ENCODE measurements around the gene ATAD2B. TPM values are rescaled to one million over a fixed set of nuclear protein-coding genes. Genes with fewer than 3 reads are reported as not detected.

ATAD2B gene
- total RNA-seq, 4 donors from 2014 or later: 7.3 to 18.1 (median 7.7) TPM

- no peaks in the 10 kb centered on the region for H3K9me3 ChIP-seq
- TF ChIP-seq, protein P1, sequence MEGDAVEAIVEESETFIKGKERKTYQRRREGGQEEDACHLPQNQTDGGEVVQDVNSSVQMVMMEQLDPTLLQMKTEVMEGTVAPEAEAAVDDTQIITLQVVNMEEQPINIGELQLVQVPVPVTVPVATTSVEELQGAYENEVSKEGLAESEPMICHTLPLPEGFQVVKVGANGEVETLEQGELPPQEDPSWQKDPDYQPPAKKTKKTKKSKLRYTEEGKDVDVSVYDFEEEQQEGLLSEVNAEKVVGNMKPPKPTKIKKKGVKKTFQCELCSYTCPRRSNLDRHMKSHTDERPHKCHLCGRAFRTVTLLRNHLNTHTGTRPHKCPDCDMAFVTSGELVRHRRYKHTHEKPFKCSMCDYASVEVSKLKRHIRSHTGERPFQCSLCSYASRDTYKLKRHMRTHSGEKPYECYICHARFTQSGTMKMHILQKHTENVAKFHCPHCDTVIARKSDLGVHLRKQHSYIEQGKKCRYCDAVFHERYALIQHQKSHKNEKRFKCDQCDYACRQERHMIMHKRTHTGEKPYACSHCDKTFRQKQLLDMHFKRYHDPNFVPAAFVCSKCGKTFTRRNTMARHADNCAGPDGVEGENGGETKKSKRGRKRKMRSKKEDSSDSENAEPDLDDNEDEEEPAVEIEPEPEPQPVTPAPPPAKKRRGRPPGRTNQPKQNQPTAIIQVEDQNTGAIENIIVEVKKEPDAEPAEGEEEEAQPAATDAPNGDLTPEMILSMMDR (IDR thresholded peaks at IDR 0.05 in 4 of 5, conservative IDR thresholded peaks at IDR 0.05 in 1 of 5): no peak
- TF ChIP-seq POLR2A (IDR thresholded peaks at IDR 0.05): no peak
- H3K36me3 ChIP-seq: no peaks in the 10 kb centered on the region
- peak overlapping the region in 2 of 4 donors; percentile 72 to 82 for H3K4me3 ChIP-seq
- in situ Hi-C loops (cut with MboI; ENCODE audit: low sequenced_read_pairs in 4 of 4): loop anchor here in 1 of 4 donors (25.0 kb wide), 1 partner anchor 96 kb away; the partner anchor contains the start of genes FKBP1B and WDCP
- peaks cover 38 to 41% of the 10 kb centered on the region in 2 donors for H3K4me1 ChIP-seq
- intact Hi-C loops (cut with DNase I; ENCODE audit: low total_unique reads): no loop called here
- peak overlapping the region in 3 of 4 donors; percentile 23 to 96 (median 92) for H3K27ac ChIP-seq
- H3K27me3 ChIP-seq: no peaks in the 10 kb centered on the region
- no peak for DNase-seq
- ATAC-seq: no peak
Observed at GRCh38 chr2:23941644-23942043, 14.7 kb upstream of the ATAD2B start.

- Histone ChIP-seq H3K9me3 (no peaks in the 10 kb centered on the region), H3K36me3 (no peaks in the 10 kb centered on the region), H3K27ac (peak overlapping the region; percentile 88 to 96 (median 94)), H3K4me3 (peak overlapping the region; percentile 58 to 84 (median 77)), H3K27me3 (no peaks in the 10 kb centered on the region), H3K4me1 (peaks cover 36% of the 10 kb centered on the region in 2 donors)
- ATAC-seq (peak; percentile 65 to 70), DNase-seq (peak; percentile 14 to 36)
- intact Hi-C loops (cut with DNase I; ENCODE audit: low total_unique reads) (loop anchor here (1.0 kb wide), 2 partner anchors 15 to 135 kb away; partner anchors contain the start of gene SF3B6), in situ Hi-C loops (cut with MboI; ENCODE audit: low sequenced_read_pairs in 4 of 4) (loop anchor here in 1 of 4 donors (25.0 kb wide), 1 partner anchor 96 kb away; the partner anchor contains the start of genes FKBP1B and WDCP)
- TF ChIP-seq, protein P1 (IDR thresholded peaks at IDR 0.05 in 4 of 5, conservative IDR thresholded peaks at IDR 0.05 in 1 of 5): no peak
- no peak for TF ChIP-seq POLR2A (IDR thresholded peaks at IDR 0.05)
Observed at GRCh38 chr2:23940718-23941620, 14.0 kb upstream of the ATAD2B start.

DNA sequence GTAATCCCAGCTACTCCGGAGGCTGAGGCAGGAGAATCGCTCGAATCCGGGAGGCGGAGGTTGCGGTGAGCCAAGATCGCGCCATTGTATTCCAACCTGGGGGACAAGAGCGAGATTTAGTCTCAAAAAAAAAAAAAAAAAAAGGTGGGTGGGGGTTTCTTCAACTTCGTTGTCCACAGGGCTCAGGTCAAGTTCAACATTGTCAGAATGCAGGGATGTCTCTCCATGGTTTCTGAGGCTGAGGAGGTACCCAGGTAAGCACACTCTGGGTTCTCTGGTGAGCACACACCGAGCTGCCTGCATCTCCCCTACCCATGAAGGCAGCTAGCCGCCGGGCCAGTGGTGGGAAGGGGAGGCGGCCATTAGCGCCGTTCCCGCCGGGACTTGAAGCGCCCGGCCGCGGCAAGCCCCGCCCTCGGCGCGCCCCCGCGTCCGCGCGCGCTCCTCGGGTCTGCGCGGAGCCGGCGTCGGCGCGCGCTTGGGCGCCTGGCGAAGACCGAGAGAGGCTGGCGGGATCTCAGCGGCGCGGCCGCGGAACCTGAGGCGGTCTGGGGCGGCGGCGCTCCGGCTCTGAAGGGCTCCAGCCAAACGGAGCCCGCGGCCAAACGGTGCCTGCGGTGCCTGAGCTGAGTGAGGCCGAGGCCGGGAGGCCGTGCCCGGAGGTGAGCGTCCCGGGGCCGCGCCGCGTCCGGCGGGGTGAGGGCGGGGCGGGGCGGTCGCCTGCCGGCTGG, 13.2 kb upstream of the ATAD2B start, which contains the start of gene UBXN2A:
UBXN2A (plus strand) TSS at position 477 of the 731 bp plus-strand sequence. CDS start 17,852 bp downstream, outside the sequence.
- Histone ChIP-seq H3K27ac (peak within 1 kb of the TSS; percentile 88 to 96 (median 94)), H3K36me3 (no peaks in the 10 kb centered on the region), H3K9me3 (no peaks in the 10 kb centered on the region), H3K4me1 (peaks cover 29 to 30% of the 10 kb centered on the region in 2 donors), H3K4me3 (peak within 1 kb of the TSS; percentile 58 to 84 (median 77)), H3K27me3 (no peaks in the 10 kb centered on the region)
- DNase-seq (peak; percentile 35 to 70), ATAC-seq (peak; percentile 87 to 90)
- intact Hi-C loops (cut with DNase I; ENCODE audit: low total_unique reads) (loop anchor here (1.0 kb wide), 2 partner anchors 14 to 136 kb away; partner anchors contain the start of gene SF3B6), in situ Hi-C loops (cut with MboI; ENCODE audit: low sequenced_read_pairs in 4 of 4) (loop anchor here in 2 of 4 donors (10.0 to 25.0 kb wide), 2 partner anchors 97 to 135 kb away; partner anchors contain the start of genes FKBP1B (in 1 of the 2), SF3B6 (in 1 of the 2) and WDCP (in 1 of the 2))
- TF ChIP-seq, protein P1 (IDR thresholded peaks at IDR 0.05 in 4 of 5, conservative IDR thresholded peaks at IDR 0.05 in 1 of 5): peak in 1 of 5 experiments; percentile 3
- TF ChIP-seq POLR2A (IDR thresholded peaks at IDR 0.05): peak; percentile 85 to 88

- no peak for ATAC-seq
- Histone ChIP-seq H3K4me1 (peaks cover under 1 to 2% of the 10 kb centered on the region in 2 donors), H3K36me3 (peaks cover 0 to 12% of the 10 kb centered on the region in 2 donors), H3K9me3 (no peaks in the 10 kb centered on the region), H3K27me3 (no peaks in the 10 kb centered on the region), H3K4me3 (no peak overlapping the region), H3K27ac (no peak overlapping the region)
- TF ChIP-seq POLR2A (IDR thresholded peaks at IDR 0.05): no peak
- TF ChIP-seq, protein P1 (IDR thresholded peaks at IDR 0.05 in 4 of 5, conservative IDR thresholded peaks at IDR 0.05 in 1 of 5): no peak
- no peak for DNase-seq
- in situ Hi-C loops (cut with MboI; ENCODE audit: low sequenced_read_pairs in 4 of 4) (loop anchor here in 2 of 4 donors (10.0 to 25.0 kb wide), 2 partner anchors 103 to 141 kb away; partner anchors contain the start of genes FKBP1B (in 1 of the 2), SF3B6 (in 1 of the 2) and WDCP (in 1 of the 2)), intact Hi-C loops (cut with DNase I; ENCODE audit: low total_unique reads) (no loop called here)
Observed at GRCh38 chr2:23934259-23934658, 7.3 kb upstream of the ATAD2B start.

Data from gastrocnemius medialis (tissue), 4 donors.